Ishikawa (cell line): Measurements from ENCODE around the gene F2RL3.

ENCODE experiments used
- CREB1 ChIP-seq: IDR thresholded peaks from 2 replicates; pipeline ENCODE4 v1.6.1; 2012; ENCODE audit warnings: low read depth
- EP300 ChIP-seq: IDR thresholded peaks from 2 replicates; pipeline ENCODE4 v1.6.1; 2012; ENCODE audit warnings: borderline replicate concordance
- FOXM1 ChIP-seq: IDR thresholded peaks from 2 replicates; pipeline ENCODE4 v1.6.1; 2012; ENCODE audit warnings: low read depth, borderline replicate concordance
- RAD21 ChIP-seq: IDR thresholded peaks from 2 replicates; pipeline ENCODE4 v1.6.1; 2012; ENCODE audit warnings: low read depth
- REST ChIP-seq: IDR thresholded peaks from 2 replicates; pipeline ENCODE4 v1.6.1; 2012; ENCODE audit warnings: low read depth, mild to moderate bottlenecking
- TAF1 ChIP-seq: IDR thresholded peaks from 2 replicates; pipeline ENCODE4 v1.6.1; 2012; ENCODE audit warnings: low read depth, mild to moderate bottlenecking
- TCF12 ChIP-seq: IDR thresholded peaks from 2 replicates; pipeline ENCODE4 v1.6.1; 2012; ENCODE audit warnings: low read depth
- TEAD4 ChIP-seq: IDR thresholded peaks from 2 replicates; pipeline ENCODE4 v1.6.1; 2012
- YY1 ChIP-seq: IDR thresholded peaks from 2 replicates; pipeline ENCODE4 v1.6.1; 2012; ENCODE audit warnings: low read depth

DNA sequence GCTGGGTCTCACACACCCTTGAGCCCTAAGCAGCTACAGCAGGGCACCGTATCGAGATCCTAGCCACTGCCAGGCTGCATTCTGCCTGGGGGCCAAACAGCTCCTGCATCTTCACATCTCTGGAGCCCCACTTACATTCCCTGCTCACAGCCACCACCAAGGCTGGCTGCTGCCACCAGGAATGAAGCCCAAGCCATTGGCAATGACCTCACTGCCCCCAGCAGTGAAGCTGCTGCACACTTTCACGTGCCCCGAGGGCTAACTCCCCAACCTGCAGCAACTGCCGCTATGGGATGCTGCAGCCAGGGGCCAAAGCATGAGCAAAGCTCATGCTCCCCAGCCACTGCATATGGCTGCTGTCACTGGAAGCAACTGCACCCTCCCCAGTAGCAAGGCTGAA is 42.0 kb downstream of the F2RL3 start:
- TF ChIP-seq CREB1: no peak
- no peak for TF ChIP-seq TCF12
- no peak for TF ChIP-seq RAD21
- TF ChIP-seq YY1: no peak
- no peak for TF ChIP-seq REST
- no peak for TF ChIP-seq TEAD4
- TF ChIP-seq FOXM1: no peak
- TF ChIP-seq TAF1: no peak
- TF ChIP-seq EP300: no peak
